ENCODE measurements around the gene PPP2R5B. TPM values are rescaled to one million over a fixed set of nuclear protein-coding genes. Genes with fewer than 3 reads are reported as not detected.

Gene PPP2R5B
- total and polyA plus RNA-seq, 2 donors: 7.3 to 22.1 TPM

GRCh38 chr11:64919627-64920026, 4.9 kb upstream of the PPP2R5B start:
- H3K4me3 ChIP-seq (ENCODE audit: low read depth, low read length): no peak overlapping the region
- H3K27ac ChIP-seq (ENCODE audit: low read depth): no peak overlapping the region
- 85% methylated on average over 8 of the region's 8 CpGs for WGBS
- H3K4me1 ChIP-seq (ENCODE audit: insufficient read depth): no peaks in the 10 kb centered on the region
- no peaks in the 10 kb centered on the region for H3K36me3 ChIP-seq (ENCODE audit: insufficient read depth)
- DNase-seq (ENCODE audit: extremely low spot score): no peak

- no peak overlapping the region for H3K4me3 ChIP-seq (ENCODE audit: low read depth, low read length)
- no peaks in the 10 kb centered on the region for H3K4me1 ChIP-seq (ENCODE audit: insufficient read depth)
- no peak overlapping the region for H3K27ac ChIP-seq (ENCODE audit: low read depth)
- no peaks in the 10 kb centered on the region for H3K36me3 ChIP-seq (ENCODE audit: insufficient read depth)
- DNase-seq (ENCODE audit: extremely low spot score): no peak
- WGBS: 83% methylated on average over 2 of the region's 2 CpGs
Observed at GRCh38 chr11:64920124-64920523, 4.4 kb upstream of the PPP2R5B start.

- Histone ChIP-seq H3K4me3 (ENCODE audit: low read depth, low read length) (no peak overlapping the region), H3K27ac (ENCODE audit: low read depth) (no peak overlapping the region), H3K4me1 (ENCODE audit: insufficient read depth) (no peaks in the 10 kb centered on the region), H3K36me3 (ENCODE audit: insufficient read depth) (no peaks in the 10 kb centered on the region)
- no peak for DNase-seq (ENCODE audit: extremely low spot score)
- 50% methylated on average over 3 of the region's 3 CpGs for WGBS
Observed at GRCh38 chr11:64921384-64921783, 3.1 kb upstream of the PPP2R5B start.

GRCh38 chr11:64923151-64923661, 1.3 kb upstream of the PPP2R5B start:
- DNase-seq (ENCODE audit: extremely low spot score): no peak
- no peak overlapping the region for H3K27ac ChIP-seq (ENCODE audit: low read depth)
- no peaks in the 10 kb centered on the region for H3K36me3 ChIP-seq (ENCODE audit: insufficient read depth)
- 89% methylated on average over 11 of the region's 11 CpGs for WGBS
- no peaks in the 10 kb centered on the region for H3K4me1 ChIP-seq (ENCODE audit: insufficient read depth)
- no peak overlapping the region for H3K4me3 ChIP-seq (ENCODE audit: low read depth, low read length)

GRCh38 chr11:64924910-64925284, 408 bp downstream of the PPP2R5B start:
- no peak for DNase-seq (ENCODE audit: extremely low spot score)
- Histone ChIP-seq H3K27ac (ENCODE audit: low read depth) (peak overlapping the region; percentile 27), H3K36me3 (ENCODE audit: insufficient read depth) (no peaks in the 10 kb centered on the region), H3K4me3 (ENCODE audit: low read depth, low read length) (peak overlapping the region; percentile 89), H3K4me1 (ENCODE audit: insufficient read depth) (no peaks in the 10 kb centered on the region)
- under 1% methylated on average over 24 of the region's 24 CpGs for WGBS

GRCh38 chr11:64925536-64926436, 1.3 kb downstream of the PPP2R5B start:
- Histone ChIP-seq H3K27ac (ENCODE audit: low read depth) (no peak overlapping the region), H3K36me3 (ENCODE audit: insufficient read depth) (no peaks in the 10 kb centered on the region), H3K4me1 (ENCODE audit: insufficient read depth) (no peaks in the 10 kb centered on the region), H3K4me3 (ENCODE audit: low read depth, low read length) (peak overlapping the region; percentile 89)
- 63% methylated on average over 24 of the region's 24 CpGs for WGBS
- no peak for DNase-seq (ENCODE audit: extremely low spot score)

- no peaks in the 10 kb centered on the region for H3K36me3 ChIP-seq (ENCODE audit: insufficient read depth)
- 86% methylated on average over 22 of the region's 22 CpGs for WGBS
- H3K4me3 ChIP-seq (ENCODE audit: low read depth, low read length): no peak overlapping the region
- no peaks in the 10 kb centered on the region for H3K4me1 ChIP-seq (ENCODE audit: insufficient read depth)
- DNase-seq (ENCODE audit: extremely low spot score): no peak
- no peak overlapping the region for H3K27ac ChIP-seq (ENCODE audit: low read depth)
Observed at GRCh38 chr11:64926689-64927088, 2.2 kb downstream of the PPP2R5B start.

GRCh38 chr11:64928957-64929356, 4.5 kb downstream of the PPP2R5B start:
- Histone ChIP-seq H3K36me3 (ENCODE audit: insufficient read depth) (no peaks in the 10 kb centered on the region), H3K4me1 (ENCODE audit: insufficient read depth) (no peaks in the 10 kb centered on the region), H3K27ac (ENCODE audit: low read depth) (no peak overlapping the region), H3K4me3 (ENCODE audit: low read depth, low read length) (no peak overlapping the region)
- 97% methylated on average over 2 of the region's 2 CpGs for WGBS
- no peak for DNase-seq (ENCODE audit: extremely low spot score)

- WGBS: 94% methylated on average over 7 of the region's 7 CpGs
- no peak overlapping the region for H3K27ac ChIP-seq (ENCODE audit: low read depth)
- no peak overlapping the region for H3K4me3 ChIP-seq (ENCODE audit: low read depth, low read length)
- no peak for DNase-seq (ENCODE audit: extremely low spot score)
- H3K4me1 ChIP-seq (ENCODE audit: insufficient read depth): no peaks in the 10 kb centered on the region
- H3K36me3 ChIP-seq (ENCODE audit: insufficient read depth): no peaks in the 10 kb centered on the region
Observed at GRCh38 chr11:64929625-64930024, 5.1 kb downstream of the PPP2R5B start.

GRCh38 chr11:64930340-64930739, 5.9 kb downstream of the PPP2R5B start:
- Histone ChIP-seq H3K36me3 (ENCODE audit: insufficient read depth) (no peaks in the 10 kb centered on the region), H3K27ac (ENCODE audit: low read depth) (no peak overlapping the region), H3K4me1 (ENCODE audit: insufficient read depth) (no peaks in the 10 kb centered on the region), H3K4me3 (ENCODE audit: low read depth, low read length) (no peak overlapping the region)
- WGBS: 89% methylated on average over 6 of the region's 6 CpGs
- no peak for DNase-seq (ENCODE audit: extremely low spot score)

GRCh38 chr11:64931290-64931689, 6.8 kb downstream of the PPP2R5B start:
- Histone ChIP-seq H3K27ac (ENCODE audit: low read depth) (no peak overlapping the region), H3K36me3 (ENCODE audit: insufficient read depth) (no peaks in the 10 kb centered on the region), H3K4me1 (ENCODE audit: insufficient read depth) (no peaks in the 10 kb centered on the region), H3K4me3 (ENCODE audit: low read depth, low read length) (no peak overlapping the region)
- DNase-seq (ENCODE audit: extremely low spot score): no peak
- 97% methylated on average over 7 of the region's 7 CpGs for WGBS

- WGBS: 96% methylated on average over 5 of the region's 5 CpGs
- Histone ChIP-seq H3K36me3 (ENCODE audit: insufficient read depth) (no peaks in the 10 kb centered on the region), H3K4me3 (ENCODE audit: low read depth, low read length) (no peak overlapping the region), H3K4me1 (ENCODE audit: insufficient read depth) (no peaks in the 10 kb centered on the region), H3K27ac (ENCODE audit: low read depth) (no peak overlapping the region)
- DNase-seq (ENCODE audit: extremely low spot score): no peak
Observed at GRCh38 chr11:64932324-64932723, 7.8 kb downstream of the PPP2R5B start.

- Histone ChIP-seq H3K27ac (ENCODE audit: low read depth) (no peak overlapping the region), H3K4me1 (ENCODE audit: insufficient read depth) (no peaks in the 10 kb centered on the region), H3K4me3 (ENCODE audit: low read depth, low read length) (no peak overlapping the region), H3K36me3 (ENCODE audit: insufficient read depth) (no peaks in the 10 kb centered on the region)
- whole genome bisulfite sequencing: 84% methylated on average over 12 of the region's 12 CpGs
- DNase-seq (ENCODE audit: extremely low spot score): no peak
Observed at GRCh38 chr11:64933213-64933934, 8.9 kb downstream of the PPP2R5B start.
